Pancreas (tissue), 10 donors: ENCODE results near the gene CHD5. TPM values are rescaled to one million over a fixed set of nuclear protein-coding genes. Genes with fewer than 3 reads are reported as not detected.
A peak's percentile ranks its signal among the peaks of the same experiment; 100 is the strongest.

ENCODE experiments used
- ATAC-seq, 4 donors: fragments of 200-7000 bp; cut with Tn5 transposase; one replicate each; pipeline versions ENCODE4 v1.8.0 to v1.9.1; 2020; ENCODE audit warnings: mild to moderate bottlenecking in 4 of 4, moderate library complexity in 4 of 4
- DNase-seq, 6 donors: peaks; one replicate each; pipeline ENCODE4 v3.0.0-alpha.2; 2020
- FAIRE-seq: peaks from 2 replicates; lab custom pipeline; 2012; peaks lifted over from hg19 to GRCh38; lab: Jason Lieb, UNC
- H3K27ac ChIP-seq, 4 donors: fragments of 200-600 bp; sonication (generic); 1 replicate in 3 of 4; 2 replicates in 1 of 4; pipeline versions ENCODE4 v1.5.0 to v1.8.0; 2020
- H3K27me3 ChIP-seq, 4 donors: fragments of 200-600 bp; one replicate each; pipeline ENCODE4 v1.8.0; 2021
- H3K36me3 ChIP-seq, 3 donors: fragments of 200-600 bp; sonication (generic) in 1 of 3; one replicate each; pipeline versions ENCODE4 v1.5.0 to v1.8.0; 2020 to 2021
- H3K4me1 ChIP-seq, 3 donors: fragments of 200-600 bp; one replicate each; pipeline ENCODE4 v1.8.0; 2021
- H3K4me3 ChIP-seq, 4 donors: fragments of 200-600 bp; sonication (generic) in 2 of 4; one replicate each; pipeline versions ENCODE4 v1.5.0 to v1.8.0; 2020 to 2021
- H3K9me3 ChIP-seq, 4 donors: fragments of 200-600 bp; one replicate each; pipeline ENCODE4 v1.8.0; 2021
- WGBS, 2 donors: extraction: QIAGEN DNeasy Blood & Tissue Kit; methylation state at CpG; one replicate each; pipeline ENCODE4 v1.1.7; 2013; 5-methylcytosine and 5-hydroxymethylcytosine counted together
- intact Hi-C, 3 donors: fragments of 100-400 bp; cut with DNase I; formaldehyde crosslinking; loops; one replicate each; pipeline versions ENCODE4 v1.11.1 to v1.14.2; 2022
- polyA plus RNA-seq, 2 donors: library from polyadenylated mRNA; stranded (reverse); fragments of 200-250 nt; gene quantifications; one replicate each; pipeline ENCODE4 v1.2.3, GENCODE V29; 2013
- total RNA-seq, 6 donors: library from RNA; stranded (reverse); fragmentation: NEBNext Ultra II Directional in 4 of 6; extraction: Animal tissue kit (Norgen Biotek cat#: 25700) in 4 of 6; gene quantifications; one replicate each; pipeline versions ENCODE4 v1.2.1 to v1.2.4, GENCODE V29; 2021 to 2023
- TF ChIP-seq, protein P1 (sequence below), 4 donors: fragments of 200-600 bp; sonication (generic) in 3 of 4; IDR thresholded peaks; one replicate each; pipeline versions ENCODE4 v1.5.0 to v1.8.0; 2021; ENCODE audit warnings: antibody characterized with exemption in 4 of 4
- donor health status: healthy with polysubstance abuse.
- donor health status: DM: no; HTN: no; CAD: no; lungs with moderate emphysema.
- donor health status: DM: no; HTN: no; CAD: no.
- donor health status: control.
- donor health status: control.
- donor health status: Bipolar disorder and iron deficiency.
- donor health status: DM: yes; HTN: yes; CAD: no.
- donor health status: DM: no; HTN: no; CAD: no.
- donor health status: DM: no; HTN: no; CAD: no.
- donor health status: DM: yes; HTN: yes; CAD: no.

The CHD5 gene
- total and polyA plus RNA-seq, 8 donors = 0.09 to 2.9 (median 0.40) TPM

DNA sequence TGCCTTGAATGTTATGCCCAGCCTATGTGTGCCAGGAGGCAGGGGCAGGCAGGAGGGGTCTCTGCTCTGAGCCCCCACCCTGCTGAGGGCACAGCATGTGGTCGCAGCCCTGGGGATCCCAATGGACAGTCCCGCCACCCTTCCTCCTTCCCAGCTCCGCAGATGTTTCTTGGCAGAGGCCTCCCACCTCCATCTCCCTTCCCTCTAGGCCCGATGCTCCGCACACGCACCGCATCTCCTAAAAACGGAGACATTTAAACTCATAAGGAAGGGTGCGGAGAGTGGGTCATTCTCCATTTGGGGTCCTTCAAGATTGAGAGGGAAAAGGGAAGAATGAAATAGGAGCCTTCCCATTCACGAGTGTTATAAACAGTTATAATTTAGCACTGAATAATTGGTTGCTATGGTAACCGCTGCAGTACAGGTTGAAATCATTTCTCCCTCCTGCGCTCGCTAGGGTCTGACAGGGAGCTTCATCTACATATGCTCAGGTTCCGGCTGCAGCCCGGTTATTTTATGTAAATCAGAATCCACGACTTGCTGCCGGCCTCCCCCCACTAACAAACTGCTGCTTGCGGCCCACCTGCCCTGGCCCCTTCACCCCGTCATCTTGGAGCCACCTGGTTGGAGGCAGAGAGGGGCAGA lies 16.0 kb downstream of the CHD5 start:
- no peak overlapping the region for H3K27ac ChIP-seq
- TF ChIP-seq, protein P1, sequence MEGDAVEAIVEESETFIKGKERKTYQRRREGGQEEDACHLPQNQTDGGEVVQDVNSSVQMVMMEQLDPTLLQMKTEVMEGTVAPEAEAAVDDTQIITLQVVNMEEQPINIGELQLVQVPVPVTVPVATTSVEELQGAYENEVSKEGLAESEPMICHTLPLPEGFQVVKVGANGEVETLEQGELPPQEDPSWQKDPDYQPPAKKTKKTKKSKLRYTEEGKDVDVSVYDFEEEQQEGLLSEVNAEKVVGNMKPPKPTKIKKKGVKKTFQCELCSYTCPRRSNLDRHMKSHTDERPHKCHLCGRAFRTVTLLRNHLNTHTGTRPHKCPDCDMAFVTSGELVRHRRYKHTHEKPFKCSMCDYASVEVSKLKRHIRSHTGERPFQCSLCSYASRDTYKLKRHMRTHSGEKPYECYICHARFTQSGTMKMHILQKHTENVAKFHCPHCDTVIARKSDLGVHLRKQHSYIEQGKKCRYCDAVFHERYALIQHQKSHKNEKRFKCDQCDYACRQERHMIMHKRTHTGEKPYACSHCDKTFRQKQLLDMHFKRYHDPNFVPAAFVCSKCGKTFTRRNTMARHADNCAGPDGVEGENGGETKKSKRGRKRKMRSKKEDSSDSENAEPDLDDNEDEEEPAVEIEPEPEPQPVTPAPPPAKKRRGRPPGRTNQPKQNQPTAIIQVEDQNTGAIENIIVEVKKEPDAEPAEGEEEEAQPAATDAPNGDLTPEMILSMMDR (IDR thresholded peaks at IDR 0.05) = no peak
- ATAC-seq = no peak
- WGBS, 2 donors = 56 to 66% methylated on average over 19 of the region's 19 CpGs
- H3K27me3 ChIP-seq = no peaks in the 10 kb centered on the region
- no peak for DNase-seq
- H3K36me3 ChIP-seq = no peaks in the 10 kb centered on the region
- H3K9me3 ChIP-seq = no peaks in the 10 kb centered on the region
- no peak for FAIRE-seq
- H3K4me3 ChIP-seq = no peak overlapping the region
- intact Hi-C loops = no loop called here
- no peaks in the 10 kb centered on the region for H3K4me1 ChIP-seq

DNA sequence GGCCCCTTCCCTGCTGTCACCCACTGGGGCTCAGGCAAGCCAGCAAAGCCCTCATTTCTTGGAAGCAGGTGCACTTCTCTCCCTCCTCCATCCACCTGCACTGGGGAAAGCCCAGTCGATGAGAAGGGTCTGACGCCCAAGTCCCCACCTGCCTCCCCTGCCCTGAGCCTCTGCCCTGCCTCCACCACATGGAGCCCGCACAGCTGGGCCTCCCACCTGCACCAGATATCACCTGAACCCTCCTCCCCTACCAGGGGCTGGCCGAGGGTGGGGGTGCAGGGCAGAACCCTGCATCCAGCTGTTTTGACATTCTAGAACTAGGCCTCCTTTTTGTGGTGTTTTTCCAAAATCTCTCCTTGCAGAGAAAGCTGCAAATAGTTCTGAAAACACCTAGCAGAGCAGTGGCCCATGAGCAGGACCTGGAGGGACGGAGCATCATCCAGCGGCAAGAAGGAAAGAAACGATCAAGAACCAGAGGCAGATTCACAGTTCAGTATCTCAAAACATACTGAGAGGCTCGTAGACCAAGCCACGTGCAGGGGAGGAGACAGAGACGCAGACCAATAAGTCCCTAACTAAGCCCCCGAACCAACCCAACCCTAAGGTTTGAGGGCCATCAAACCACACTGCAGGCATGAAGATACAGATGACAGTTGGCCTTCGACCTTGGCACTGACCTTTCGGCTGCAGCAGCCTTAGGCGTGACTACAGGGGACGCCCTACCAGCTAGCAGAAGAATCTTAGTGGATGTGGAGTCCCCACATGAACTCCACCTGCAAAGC lies 16.7 kb downstream of the CHD5 start:
- Histone ChIP-seq H3K4me3 (no peak overlapping the region), H3K27me3 (no peaks in the 10 kb centered on the region), H3K4me1 (no peaks in the 10 kb centered on the region), H3K27ac (no peak overlapping the region), H3K36me3 (no peaks in the 10 kb centered on the region), H3K9me3 (no peaks in the 10 kb centered on the region)
- intact Hi-C loops = no loop called here
- TF ChIP-seq, protein P1 (IDR thresholded peaks at IDR 0.05) = no peak
- no peak for FAIRE-seq
- DNase-seq = no peak
- 63 to 70% methylated on average over 15 of the region's 15 CpGs for WGBS, 2 donors
- no peak for ATAC-seq

DNA sequence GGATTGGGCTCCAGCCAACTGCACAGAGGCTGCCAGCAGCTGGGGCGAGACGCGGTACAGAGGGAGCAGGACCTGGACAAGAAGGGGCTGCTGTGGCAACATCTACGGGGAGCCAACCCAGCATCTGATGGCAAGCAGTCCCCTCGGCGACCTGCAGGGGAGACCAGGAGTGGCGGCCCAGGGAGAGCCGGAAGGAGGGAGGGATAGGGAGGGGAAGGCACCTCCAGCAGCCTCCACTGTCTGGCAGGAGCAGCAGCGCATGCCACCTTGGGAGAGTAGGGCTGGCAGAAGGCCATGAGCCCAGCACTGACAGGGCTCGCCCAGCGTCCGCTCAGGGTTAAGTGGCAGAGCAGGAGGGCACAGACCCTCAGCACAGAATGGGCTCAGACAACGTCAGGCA lies 17.3 kb downstream of the CHD5 start:
- no peaks in the 10 kb centered on the region for H3K9me3 ChIP-seq
- FAIRE-seq (no peak), DNase-seq (peak in 1 of 6 donors; percentile 48), ATAC-seq (no peak)
- no peak overlapping the region for H3K4me3 ChIP-seq
- no peak overlapping the region for H3K27ac ChIP-seq
- no peaks in the 10 kb centered on the region for H3K4me1 ChIP-seq
- WGBS, 2 donors = 53 to 56% methylated on average over 13 of the region's 13 CpGs
- no peaks in the 10 kb centered on the region for H3K36me3 ChIP-seq
- intact Hi-C loops = no loop called here
- TF ChIP-seq, protein P1 (IDR thresholded peaks at IDR 0.05) = no peak
- no peaks in the 10 kb centered on the region for H3K27me3 ChIP-seq

DNA sequence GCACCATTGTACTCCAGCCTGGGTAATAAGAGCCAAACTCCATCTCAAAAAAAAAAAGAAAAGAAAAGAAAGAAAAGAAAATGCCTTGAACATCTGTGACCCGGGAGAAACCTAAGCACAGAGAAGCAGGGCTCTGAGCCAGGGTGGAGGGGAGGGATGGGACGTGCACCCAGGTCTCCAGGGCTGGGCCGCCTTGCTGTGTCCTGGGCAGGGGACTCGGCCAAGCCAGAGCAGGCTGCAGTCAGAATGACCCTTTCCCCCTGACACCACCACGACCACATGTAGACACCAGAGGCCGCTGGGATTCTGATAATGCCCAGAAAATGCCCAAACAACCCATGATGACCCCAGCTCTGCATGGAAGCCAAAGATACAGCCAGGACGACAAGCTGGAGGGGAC lies 17.8 kb downstream of the CHD5 start:
- DNase-seq = no peak
- TF ChIP-seq, protein P1 (IDR thresholded peaks at IDR 0.05) = no peak
- no peaks in the 10 kb centered on the region for H3K36me3 ChIP-seq
- FAIRE-seq = no peak
- no peaks in the 10 kb centered on the region for H3K9me3 ChIP-seq
- no peaks in the 10 kb centered on the region for H3K27me3 ChIP-seq
- WGBS, 2 donors = 58 to 67% methylated on average over 7 of the region's 7 CpGs
- no peak overlapping the region for H3K4me3 ChIP-seq
- no peaks in the 10 kb centered on the region for H3K4me1 ChIP-seq
- intact Hi-C loops = no loop called here
- ATAC-seq = no peak
- no peak overlapping the region for H3K27ac ChIP-seq

DNA sequence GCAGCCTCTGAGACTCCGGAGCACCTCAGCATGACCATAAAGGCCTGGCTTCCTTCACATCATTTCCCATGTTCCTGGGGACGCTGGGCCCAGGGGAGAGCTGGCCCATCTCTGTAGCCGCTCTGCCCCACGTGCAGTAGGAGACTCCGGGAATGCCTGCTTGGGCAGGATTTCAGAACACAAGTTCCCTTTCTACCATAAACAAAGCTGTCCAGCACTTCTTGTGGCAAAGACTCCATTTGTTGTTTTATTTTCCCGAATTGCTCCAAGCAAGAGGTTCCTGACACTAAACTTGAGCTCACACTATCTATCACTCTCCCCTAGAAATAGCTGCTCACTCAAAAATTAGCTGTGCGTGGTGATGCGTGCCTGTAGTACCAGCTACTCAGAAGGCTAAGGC lies 21.9 kb downstream of the CHD5 start:
- intact Hi-C loops = no loop called here
- ATAC-seq = no peak
- Histone ChIP-seq H3K4me3 (no peak overlapping the region), H3K36me3 (no peaks in the 10 kb centered on the region), H3K27me3 (no peaks in the 10 kb centered on the region), H3K27ac (no peak overlapping the region), H3K9me3 (no peaks in the 10 kb centered on the region), H3K4me1 (no peaks in the 10 kb centered on the region)
- 62 to 69% methylated on average over 8 of the region's 8 CpGs for WGBS, 2 donors
- FAIRE-seq = no peak
- DNase-seq = no peak
- TF ChIP-seq, protein P1 (IDR thresholded peaks at IDR 0.05) = no peak
